ENCODE data around the gene INAFM2.

DNA sequence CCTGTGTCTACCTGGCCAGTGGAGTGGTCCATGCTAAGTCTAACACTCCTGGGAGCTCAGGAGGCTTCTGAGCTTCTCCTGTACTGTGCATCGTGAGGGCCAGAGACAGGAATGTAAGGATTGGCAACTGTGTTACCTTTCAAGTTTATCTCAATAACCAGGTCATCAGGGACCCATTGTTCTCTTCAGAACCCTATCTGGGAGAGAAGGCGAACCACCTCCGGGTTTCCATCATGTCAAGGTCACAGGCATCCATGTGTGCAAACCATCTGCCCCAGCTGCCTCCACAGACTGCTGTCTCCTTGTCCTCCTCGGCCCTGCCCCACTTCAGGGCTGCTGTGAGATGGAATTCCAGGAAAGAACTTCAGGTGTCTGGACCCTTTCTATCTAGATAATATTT is 46.6 kb upstream of the INAFM2 start:
- TF ChIP-seq, protein P1, sequence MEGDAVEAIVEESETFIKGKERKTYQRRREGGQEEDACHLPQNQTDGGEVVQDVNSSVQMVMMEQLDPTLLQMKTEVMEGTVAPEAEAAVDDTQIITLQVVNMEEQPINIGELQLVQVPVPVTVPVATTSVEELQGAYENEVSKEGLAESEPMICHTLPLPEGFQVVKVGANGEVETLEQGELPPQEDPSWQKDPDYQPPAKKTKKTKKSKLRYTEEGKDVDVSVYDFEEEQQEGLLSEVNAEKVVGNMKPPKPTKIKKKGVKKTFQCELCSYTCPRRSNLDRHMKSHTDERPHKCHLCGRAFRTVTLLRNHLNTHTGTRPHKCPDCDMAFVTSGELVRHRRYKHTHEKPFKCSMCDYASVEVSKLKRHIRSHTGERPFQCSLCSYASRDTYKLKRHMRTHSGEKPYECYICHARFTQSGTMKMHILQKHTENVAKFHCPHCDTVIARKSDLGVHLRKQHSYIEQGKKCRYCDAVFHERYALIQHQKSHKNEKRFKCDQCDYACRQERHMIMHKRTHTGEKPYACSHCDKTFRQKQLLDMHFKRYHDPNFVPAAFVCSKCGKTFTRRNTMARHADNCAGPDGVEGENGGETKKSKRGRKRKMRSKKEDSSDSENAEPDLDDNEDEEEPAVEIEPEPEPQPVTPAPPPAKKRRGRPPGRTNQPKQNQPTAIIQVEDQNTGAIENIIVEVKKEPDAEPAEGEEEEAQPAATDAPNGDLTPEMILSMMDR (conservative IDR thresholded peaks at IDR 0.05; ENCODE audit: low read length): no peak
- TF ChIP-seq EZH2phosphoT487 (IDR thresholded peaks at IDR 0.05; ENCODE audit: borderline replicate concordance, low read depth, low read length): no peak

Measured in OCI-LY7 (cell line).